Neural cell (in vitro differentiated cells): ENCODE results near the gene RAP1B. TPM values are rescaled to one million over a fixed set of nuclear protein-coding genes. Genes with fewer than 3 reads are reported as not detected.

ENCODE experiments used
- H2AFZ ChIP-seq: fragments of 200-600, 300-800 bp; sonication (generic), shearing (Covaris generic); 2 replicates; pipeline ENCODE4 v1.6.0; 2014; ENCODE audit warnings: low read depth, mild to moderate bottlenecking, antibody characterized with exemption, low read length, moderate library complexity
- H3F3A ChIP-seq: fragments of 200-600 bp; shearing (Covaris generic); 2 replicates; pipeline ENCODE4 v1.6.1; 2016; ENCODE audit warnings: mild to moderate bottlenecking, moderate library complexity, mixed read lengths, antibody characterized with exemption, low read length; ENCODE audit not compliant: insufficient read depth, poor library complexity, severe bottlenecking
- H3K27ac ChIP-seq: fragments of 200-600, 300-800 bp; sonication (generic), shearing (Covaris generic); 2 replicates; pipeline ENCODE4 v1.5.1; 2014; ENCODE audit warnings: mild to moderate bottlenecking, low read length, moderate library complexity
- H3K27me3 ChIP-seq: fragments of 300-800, 200-600 bp; sonication (generic), shearing (Covaris generic); 2 replicates; pipeline ENCODE4 v1.6.0; 2014; ENCODE audit warnings: mild to moderate bottlenecking, low read depth, low read length, moderate library complexity; ENCODE audit not compliant: insufficient read depth
- H3K36me3 ChIP-seq: fragments of 300-800, 200-600 bp; sonication (generic), shearing (Covaris generic); 2 replicates; pipeline ENCODE4 v1.5.1; 2014; ENCODE audit warnings: mild to moderate bottlenecking, antibody characterized with exemption, low read length, moderate library complexity; ENCODE audit not compliant: insufficient read depth
- H3K4me2 ChIP-seq: fragments of 300-800, 200-600 bp; sonication (generic), shearing (Covaris generic); 2 replicates; pipeline ENCODE4 v1.6.0; 2014; ENCODE audit warnings: mild to moderate bottlenecking, low read length
- H3K4me3 ChIP-seq: fragments of 300-800, 200-600 bp; sonication (generic), shearing (Covaris generic); 2 replicates; pipeline ENCODE4 v1.5.1; 2014; ENCODE audit warnings: mild to moderate bottlenecking, low read length, moderate library complexity
- H3K79me2 ChIP-seq: fragments of 200-600 bp; shearing (Covaris generic); replicated peaks from 2 replicates; pipeline ENCODE4 v1.6.0; 2014; ENCODE audit warnings: mild to moderate bottlenecking, low read length, moderate library complexity; ENCODE audit not compliant: insufficient read depth
- H3K9ac ChIP-seq: fragments of 300-800, 200-600 bp; sonication (generic), shearing (Covaris generic); 2 replicates; pipeline ENCODE4 v1.6.1; 2016; ENCODE audit warnings: mild to moderate bottlenecking, low read length, mixed read lengths
- H3K9me2 ChIP-seq: fragments of 200-600 bp; shearing (Covaris generic); 2 replicates; pipeline ENCODE4 v1.6.1; 2016; ENCODE audit warnings: mild to moderate bottlenecking, low read length, mixed read lengths; ENCODE audit not compliant: insufficient read depth
- H3K9me3 ChIP-seq: fragments of 200-600, 300-800 bp; sonication (generic), shearing (Covaris generic); 2 replicates; pipeline ENCODE4 v1.6.1; 2016; ENCODE audit warnings: mild to moderate bottlenecking, mixed run types, low read length, moderate library complexity, mixed read lengths
- H4K20me1 ChIP-seq: fragments of 200-600 bp; shearing (Covaris generic); 2 replicates; pipeline ENCODE4 v1.6.1; 2016; ENCODE audit warnings: mild to moderate bottlenecking, mixed run types; ENCODE audit not compliant: insufficient read depth
- EP300 ChIP-seq: fragments of 450-650 bp; conservative IDR thresholded peaks from 2 replicates; pipeline ENCODE4 v1.6.1; 2014; ENCODE audit warnings: antibody characterized with exemption, mild to moderate bottlenecking, moderate library complexity; ENCODE audit not compliant: poor library complexity, severe bottlenecking
- EZH2 ChIP-seq: fragments of 200-600, 300-800 bp; shearing (Covaris generic), sonication (generic); IDR thresholded peaks from 2 replicates; pipeline ENCODE4 v1.6.1; 2014; ENCODE audit warnings: antibody characterized with exemption, low read length, borderline replicate concordance, mild to moderate bottlenecking; ENCODE audit not compliant: insufficient read depth, poor library complexity, severe bottlenecking
- MXI1 ChIP-seq: fragments of 450-650 bp; conservative IDR thresholded peaks from 2 replicates; pipeline ENCODE4 v1.6.1; 2014; ENCODE audit warnings: antibody characterized with exemption, mild to moderate bottlenecking; ENCODE audit not compliant: poor library complexity, severe bottlenecking
- POLR2AphosphoS5 ChIP-seq: IDR thresholded peaks from 2 replicates; pipeline ENCODE4 v1.6.1; 2012
- RAD21 ChIP-seq: fragments of 450-650 bp; conservative IDR thresholded peaks from 2 replicates; pipeline ENCODE4 v1.6.1; 2014; ENCODE audit warnings: antibody characterized with exemption, mild to moderate bottlenecking, moderate library complexity
- SMC3 ChIP-seq: fragments of 450-650 bp; conservative IDR thresholded peaks from 2 replicates; pipeline ENCODE4 v1.6.1; 2014; ENCODE audit warnings: antibody characterized with exemption, mild to moderate bottlenecking, moderate library complexity; ENCODE audit not compliant: poor library complexity
- TAF1 ChIP-seq: IDR thresholded peaks from 2 replicates; pipeline ENCODE4 v1.6.1; 2012; ENCODE audit warnings: low read depth
- polyA plus RNA-seq: library from polyadenylated mRNA; depleted of rRNA; stranded (reverse); fragments of >200 nt; gene quantifications from 2 replicates; pipeline ENCODE4 v1.2.3, GENCODE V29; 2014
- TF ChIP-seq, protein P1 (sequence below): IDR thresholded peaks from 2 replicates; pipeline ENCODE4 v1.6.1; 2012; ENCODE audit warnings: borderline replicate concordance
- TF ChIP-seq, protein P2 (sequence below): fragments of 450-650 bp; IDR thresholded peaks from 2 replicates; pipeline ENCODE4 v1.5.1; 2014; ENCODE audit warnings: antibody characterized with exemption, mild to moderate bottlenecking, moderate library complexity; ENCODE audit not compliant: poor library complexity, severe bottlenecking

RAP1B gene
- polyA plus RNA-seq, 1 donor from 2014 or later = 209 TPM

DNA sequence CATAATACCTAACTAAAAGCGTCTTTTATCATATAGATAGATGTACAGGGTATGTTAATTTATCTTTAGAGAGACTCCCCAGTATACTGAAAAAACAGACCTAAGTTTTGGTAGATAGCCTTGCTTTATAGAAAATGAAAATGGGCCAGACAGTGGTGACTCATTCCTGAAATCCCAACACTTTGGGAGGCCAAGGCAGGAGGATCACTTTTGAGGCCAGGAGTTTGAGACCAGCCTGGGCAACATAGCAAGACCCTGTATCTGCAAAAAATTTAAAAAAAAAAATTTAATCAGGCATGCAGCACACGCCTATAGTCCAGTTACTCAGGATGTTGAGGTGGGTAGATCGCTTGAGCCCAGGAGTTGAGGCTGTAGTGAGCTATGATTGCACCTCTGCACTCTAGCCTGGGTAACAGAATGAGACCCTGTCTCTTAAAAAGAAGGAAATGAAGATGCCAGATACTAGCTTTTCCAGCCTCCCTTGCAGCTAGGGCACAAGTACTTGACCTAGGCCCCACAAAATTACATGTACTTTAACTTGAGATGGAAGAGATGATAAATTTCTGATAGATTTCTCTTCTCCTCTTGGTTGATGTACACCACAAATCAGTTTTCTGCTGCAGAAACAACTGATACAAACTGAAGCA, 17.1 kb downstream of the RAP1B start:
- no peaks in the 10 kb centered on the region for H3K27me3 ChIP-seq
- H4K20me1 ChIP-seq = no peaks in the 10 kb centered on the region
- H3K9ac ChIP-seq = no peak overlapping the region
- H2AFZ ChIP-seq = no peak overlapping the region
- H3K9me2 ChIP-seq = no peaks in the 10 kb centered on the region
- H3K27ac ChIP-seq = no peak overlapping the region
- H3K4me3 ChIP-seq = no peak overlapping the region
- no peaks in the 10 kb centered on the region for H3K9me3 ChIP-seq
- peaks cover 33% of the 10 kb centered on the region for H3K79me2 ChIP-seq
- H3K4me2 ChIP-seq = no peak overlapping the region
- TF ChIP-seq EZH2 (no peak), SMC3 (no peak)
- H3K36me3 ChIP-seq = no peaks in the 10 kb centered on the region
- no peaks in the 10 kb centered on the region for H3F3A ChIP-seq

DNA sequence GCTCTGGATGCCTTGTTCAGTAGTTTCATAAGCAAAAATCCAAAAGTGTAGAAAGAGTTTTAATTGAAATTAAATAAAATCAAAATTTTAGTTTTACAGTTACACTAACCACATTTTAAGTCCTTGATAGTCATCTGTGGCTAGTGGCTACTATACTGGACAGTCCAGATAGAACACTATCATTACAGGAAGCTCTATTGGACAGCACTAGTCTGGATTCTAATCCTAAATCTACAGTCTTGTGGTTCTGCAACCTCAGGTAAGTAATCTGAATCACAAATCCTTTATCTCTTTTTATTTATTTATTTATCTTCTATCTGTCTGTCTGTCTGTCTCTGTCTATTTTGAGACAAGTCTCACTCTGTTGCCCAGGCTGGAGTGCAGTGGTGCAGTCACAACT, 18.0 kb downstream of the RAP1B start:
- Histone ChIP-seq H3K9me2 (no peaks in the 10 kb centered on the region), H3K36me3 (no peaks in the 10 kb centered on the region), H3K9ac (no peak overlapping the region), H3K9me3 (no peaks in the 10 kb centered on the region), H3K27me3 (no peaks in the 10 kb centered on the region), H3K4me3 (no peak overlapping the region), H3K4me2 (no peak overlapping the region), H3K79me2 (peaks cover 26% of the 10 kb centered on the region), H2AFZ (no peak overlapping the region), H3F3A (no peaks in the 10 kb centered on the region), H4K20me1 (no peaks in the 10 kb centered on the region), H3K27ac (no peak overlapping the region)
- TF ChIP-seq EZH2 (no peak), RAD21 (no peak), POLR2AphosphoS5 (no peak), EP300 (no peak), TAF1 (no peak), SMC3 (no peak), MXI1 (no peak)
- TF ChIP-seq, protein P1, sequence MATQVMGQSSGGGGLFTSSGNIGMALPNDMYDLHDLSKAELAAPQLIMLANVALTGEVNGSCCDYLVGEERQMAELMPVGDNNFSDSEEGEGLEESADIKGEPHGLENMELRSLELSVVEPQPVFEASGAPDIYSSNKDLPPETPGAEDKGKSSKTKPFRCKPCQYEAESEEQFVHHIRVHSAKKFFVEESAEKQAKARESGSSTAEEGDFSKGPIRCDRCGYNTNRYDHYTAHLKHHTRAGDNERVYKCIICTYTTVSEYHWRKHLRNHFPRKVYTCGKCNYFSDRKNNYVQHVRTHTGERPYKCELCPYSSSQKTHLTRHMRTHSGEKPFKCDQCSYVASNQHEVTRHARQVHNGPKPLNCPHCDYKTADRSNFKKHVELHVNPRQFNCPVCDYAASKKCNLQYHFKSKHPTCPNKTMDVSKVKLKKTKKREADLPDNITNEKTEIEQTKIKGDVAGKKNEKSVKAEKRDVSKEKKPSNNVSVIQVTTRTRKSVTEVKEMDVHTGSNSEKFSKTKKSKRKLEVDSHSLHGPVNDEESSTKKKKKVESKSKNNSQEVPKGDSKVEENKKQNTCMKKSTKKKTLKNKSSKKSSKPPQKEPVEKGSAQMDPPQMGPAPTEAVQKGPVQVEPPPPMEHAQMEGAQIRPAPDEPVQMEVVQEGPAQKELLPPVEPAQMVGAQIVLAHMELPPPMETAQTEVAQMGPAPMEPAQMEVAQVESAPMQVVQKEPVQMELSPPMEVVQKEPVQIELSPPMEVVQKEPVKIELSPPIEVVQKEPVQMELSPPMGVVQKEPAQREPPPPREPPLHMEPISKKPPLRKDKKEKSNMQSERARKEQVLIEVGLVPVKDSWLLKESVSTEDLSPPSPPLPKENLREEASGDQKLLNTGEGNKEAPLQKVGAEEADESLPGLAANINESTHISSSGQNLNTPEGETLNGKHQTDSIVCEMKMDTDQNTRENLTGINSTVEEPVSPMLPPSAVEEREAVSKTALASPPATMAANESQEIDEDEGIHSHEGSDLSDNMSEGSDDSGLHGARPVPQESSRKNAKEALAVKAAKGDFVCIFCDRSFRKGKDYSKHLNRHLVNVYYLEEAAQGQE = no peak
- TF ChIP-seq, protein P2, sequence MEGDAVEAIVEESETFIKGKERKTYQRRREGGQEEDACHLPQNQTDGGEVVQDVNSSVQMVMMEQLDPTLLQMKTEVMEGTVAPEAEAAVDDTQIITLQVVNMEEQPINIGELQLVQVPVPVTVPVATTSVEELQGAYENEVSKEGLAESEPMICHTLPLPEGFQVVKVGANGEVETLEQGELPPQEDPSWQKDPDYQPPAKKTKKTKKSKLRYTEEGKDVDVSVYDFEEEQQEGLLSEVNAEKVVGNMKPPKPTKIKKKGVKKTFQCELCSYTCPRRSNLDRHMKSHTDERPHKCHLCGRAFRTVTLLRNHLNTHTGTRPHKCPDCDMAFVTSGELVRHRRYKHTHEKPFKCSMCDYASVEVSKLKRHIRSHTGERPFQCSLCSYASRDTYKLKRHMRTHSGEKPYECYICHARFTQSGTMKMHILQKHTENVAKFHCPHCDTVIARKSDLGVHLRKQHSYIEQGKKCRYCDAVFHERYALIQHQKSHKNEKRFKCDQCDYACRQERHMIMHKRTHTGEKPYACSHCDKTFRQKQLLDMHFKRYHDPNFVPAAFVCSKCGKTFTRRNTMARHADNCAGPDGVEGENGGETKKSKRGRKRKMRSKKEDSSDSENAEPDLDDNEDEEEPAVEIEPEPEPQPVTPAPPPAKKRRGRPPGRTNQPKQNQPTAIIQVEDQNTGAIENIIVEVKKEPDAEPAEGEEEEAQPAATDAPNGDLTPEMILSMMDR = no peak
